Measurements from ENCODE around the gene LONRF3.

Gene LONRF3

DNA sequence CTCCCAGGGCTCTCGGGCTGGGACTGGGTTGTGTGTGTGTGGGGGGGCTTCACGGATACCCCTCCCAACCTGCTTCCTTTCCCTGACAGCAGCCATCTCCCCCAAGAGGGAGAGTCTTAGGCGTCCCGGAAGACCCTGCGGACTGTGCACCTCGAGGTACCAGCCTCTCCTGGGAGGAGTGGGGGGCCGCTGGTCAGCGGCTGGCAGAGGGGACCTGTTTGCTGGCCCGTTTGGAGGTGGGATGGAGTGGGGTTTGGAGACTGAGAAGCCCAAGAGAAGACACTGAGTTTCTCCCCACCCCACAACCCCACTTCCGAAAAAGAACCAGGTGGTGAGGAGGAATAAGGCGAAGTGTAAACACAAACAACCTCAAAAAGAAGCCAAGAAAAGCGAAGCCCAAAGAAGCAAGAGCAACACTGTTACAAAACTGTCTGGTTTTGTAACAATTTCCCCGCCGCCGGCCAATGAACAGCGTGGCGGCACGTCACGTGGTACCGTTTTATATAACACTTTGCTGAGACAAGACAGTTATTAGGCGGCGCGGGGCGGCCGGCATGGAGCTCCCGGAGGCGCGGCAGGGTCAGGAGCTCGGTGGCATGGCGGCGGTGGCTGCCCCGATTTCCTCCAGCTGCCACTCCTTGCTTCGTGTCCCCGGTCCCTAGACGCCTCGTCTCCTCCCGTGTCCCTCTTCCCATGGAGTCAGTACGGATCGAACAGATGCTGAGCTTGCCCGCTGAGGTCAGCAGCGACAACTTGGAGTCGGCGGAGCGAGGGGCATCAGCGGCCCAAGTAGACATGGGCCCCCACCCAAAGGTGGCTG is at the start of gene LONRF3:
Gene LONRF3, plus strand, starts transcription at position 531 of the 820 bp plus-strand sequence. Its CDS starts 163 bp downstream, at position 694.
- peak; percentile 63 for DNase-seq

DNA sequence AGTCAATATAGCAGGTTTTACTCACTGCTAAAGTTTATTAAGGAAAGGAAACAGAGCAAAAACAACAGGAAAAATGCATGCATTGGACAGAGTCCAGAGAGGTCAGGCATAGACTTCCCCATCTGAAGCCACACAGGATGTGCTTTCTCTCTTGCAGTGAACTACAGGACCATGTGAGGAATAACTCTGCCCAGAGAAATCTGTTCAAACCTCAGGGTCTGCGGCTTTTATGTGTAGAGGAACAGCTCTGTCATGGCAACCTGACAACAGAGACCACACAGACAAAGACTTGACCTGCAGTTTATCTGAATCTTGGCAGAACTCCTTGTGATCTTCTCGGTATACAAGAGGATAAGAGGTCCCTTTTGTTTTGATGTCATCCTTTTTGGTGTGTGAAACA is 46.3 kb upstream of the LONRF3 start:
- no peak for DNase-seq

DNA sequence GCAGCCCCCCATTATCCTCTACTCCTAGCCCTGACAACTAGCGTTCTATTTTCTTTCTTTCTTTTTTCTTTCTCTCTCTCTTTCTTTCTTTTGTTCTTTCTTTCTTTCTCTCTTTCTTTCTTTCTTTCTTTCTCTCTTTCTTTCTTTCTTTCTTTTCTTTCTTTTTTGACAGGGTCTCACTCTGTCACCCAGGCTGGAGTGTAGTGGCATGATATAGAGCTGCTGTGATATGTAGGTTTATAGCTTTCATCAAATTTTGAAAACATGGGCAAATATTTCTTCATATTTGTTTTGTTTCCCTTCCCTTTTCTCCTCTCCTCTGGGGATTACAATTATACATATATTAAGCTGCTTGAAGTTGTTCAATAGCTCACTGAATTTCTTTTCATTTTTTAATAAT is 39.1 kb upstream of the LONRF3 start:
- no peak for DNase-seq

DNA sequence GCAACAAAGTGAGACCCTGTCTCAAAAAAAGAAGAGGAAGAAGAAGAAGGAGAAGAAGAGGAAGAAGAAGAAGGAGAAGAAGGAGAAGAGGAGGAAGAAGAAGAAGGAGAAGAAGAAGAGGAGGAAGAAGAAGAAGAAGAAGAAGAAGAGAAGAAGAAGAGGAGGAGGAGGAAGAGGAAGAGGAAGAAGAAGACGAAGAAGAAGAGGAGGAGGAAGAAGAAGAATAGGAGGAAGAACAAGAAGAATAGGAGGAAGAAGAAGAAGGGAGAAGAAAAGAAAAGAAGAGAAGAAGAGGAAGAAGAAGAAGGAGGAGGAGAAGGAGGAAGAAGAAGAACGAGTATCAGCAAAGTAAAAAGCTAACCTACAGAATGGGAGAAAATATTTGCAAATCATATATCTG is 33.3 kb upstream of the LONRF3 start:
- no peak for DNase-seq

DNA sequence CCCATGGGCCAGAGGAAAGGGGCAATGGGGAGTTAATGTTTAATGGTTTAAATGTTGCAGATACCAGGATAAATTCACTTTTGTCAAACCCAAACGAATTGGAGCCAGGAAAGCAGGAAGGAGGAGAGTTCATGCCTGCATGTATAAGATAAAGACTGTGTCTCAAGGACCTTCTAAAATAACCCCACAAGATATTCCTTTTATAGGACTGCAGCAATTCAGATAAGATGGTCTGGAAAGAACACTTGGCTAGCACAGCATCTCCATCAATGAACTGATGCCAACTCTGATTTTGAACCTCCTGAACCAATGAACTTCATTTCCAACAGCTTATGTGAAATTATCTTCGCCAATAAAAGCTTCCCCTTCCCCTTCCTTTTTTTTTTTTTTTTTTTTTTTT is 31.3 kb upstream of the LONRF3 start:
- DNase-seq: no peak

DNA sequence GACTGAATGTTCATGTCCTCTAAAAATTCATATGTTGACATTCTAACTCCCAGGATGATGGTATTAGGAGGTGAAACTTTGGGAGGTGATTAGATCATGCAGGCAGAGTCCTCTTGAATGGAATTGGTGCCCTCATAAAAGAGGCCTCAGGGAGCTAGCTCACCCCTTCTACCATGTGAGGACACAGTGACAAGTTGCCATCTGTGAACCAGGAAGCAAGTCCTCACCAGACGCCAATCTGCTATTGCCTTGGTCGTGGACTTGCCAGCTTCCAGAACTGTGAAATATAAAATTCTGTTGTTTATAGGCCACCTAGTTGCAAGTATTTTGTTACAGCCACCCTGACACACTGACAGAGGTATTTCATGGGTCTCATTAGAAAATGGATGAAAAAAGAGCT is 28.5 kb upstream of the LONRF3 start:
- DNase-seq: no peak

DNA sequence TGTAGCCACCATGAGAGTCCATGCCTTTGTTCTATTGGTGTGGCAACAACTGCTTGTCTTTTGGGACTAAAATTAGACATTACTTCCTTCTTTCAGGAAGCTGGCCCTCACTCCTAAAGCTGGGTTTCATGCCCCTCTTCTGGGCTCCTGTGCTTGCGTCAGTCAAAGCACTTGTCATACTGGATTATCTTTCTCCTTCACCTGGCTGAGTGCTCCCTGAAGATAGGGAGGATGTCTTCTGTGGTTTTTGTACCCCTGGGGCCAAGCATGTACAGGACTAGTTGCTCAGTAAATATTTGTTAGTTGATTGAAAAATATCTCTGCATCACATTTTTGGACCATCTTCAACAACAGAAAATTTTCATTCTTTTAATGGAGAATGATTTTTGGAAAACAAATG is 26.1 kb upstream of the LONRF3 start:
- DNase-seq: no peak

DNA sequence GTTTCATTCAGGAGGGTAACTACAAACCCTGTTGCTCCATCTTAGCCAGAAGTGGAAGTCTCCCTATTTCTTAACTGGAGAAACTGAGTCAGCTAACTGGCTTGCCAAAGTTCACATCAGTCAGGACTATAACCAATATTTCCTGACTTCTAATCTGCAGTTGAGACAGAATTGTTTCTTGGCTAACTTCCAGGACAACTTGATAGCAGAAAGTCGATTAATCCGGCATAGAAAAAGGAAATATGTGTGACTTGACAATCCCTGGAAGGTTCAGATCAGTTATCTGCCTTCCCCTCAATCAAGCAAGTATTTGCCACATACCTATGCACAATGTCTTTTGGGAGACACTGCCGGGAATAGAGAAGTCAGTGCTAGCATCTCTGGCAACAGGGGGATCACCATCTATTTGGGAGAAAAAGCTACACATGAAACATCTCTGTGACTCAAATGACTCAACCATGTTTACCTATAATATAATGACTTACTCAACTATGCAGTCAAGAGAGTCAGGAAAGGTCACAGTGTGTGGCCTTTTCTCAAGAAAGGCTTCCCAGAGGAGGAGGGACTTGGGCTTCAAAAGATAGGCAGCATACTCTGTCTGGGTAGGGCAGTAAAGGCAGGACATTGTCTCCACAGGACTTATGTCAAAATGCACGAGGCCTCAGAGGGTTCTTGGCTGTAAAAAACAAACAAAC is 12.4 kb upstream of the LONRF3 start:
- DNase-seq: no peak

DNA sequence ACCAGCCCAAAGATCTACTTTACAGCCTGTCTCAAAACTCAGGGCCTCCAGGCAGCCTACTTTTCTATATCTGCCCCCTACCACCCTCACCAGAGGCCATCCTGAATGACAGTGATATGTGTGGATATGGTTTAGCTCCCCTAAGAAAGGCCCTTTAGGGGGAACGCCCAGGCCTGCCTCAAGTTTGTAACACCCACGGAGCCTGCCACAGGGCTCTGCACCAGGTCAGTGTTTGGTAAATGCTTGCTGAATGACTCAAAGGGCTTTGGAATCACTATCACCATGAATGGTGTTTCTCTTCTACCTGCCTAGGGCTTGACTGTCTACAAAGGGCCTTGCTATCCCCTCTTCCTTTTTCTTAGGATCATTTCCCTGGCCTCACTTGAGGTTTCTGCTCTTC is 11.3 kb upstream of the LONRF3 start:
- no peak for DNase-seq

DNA sequence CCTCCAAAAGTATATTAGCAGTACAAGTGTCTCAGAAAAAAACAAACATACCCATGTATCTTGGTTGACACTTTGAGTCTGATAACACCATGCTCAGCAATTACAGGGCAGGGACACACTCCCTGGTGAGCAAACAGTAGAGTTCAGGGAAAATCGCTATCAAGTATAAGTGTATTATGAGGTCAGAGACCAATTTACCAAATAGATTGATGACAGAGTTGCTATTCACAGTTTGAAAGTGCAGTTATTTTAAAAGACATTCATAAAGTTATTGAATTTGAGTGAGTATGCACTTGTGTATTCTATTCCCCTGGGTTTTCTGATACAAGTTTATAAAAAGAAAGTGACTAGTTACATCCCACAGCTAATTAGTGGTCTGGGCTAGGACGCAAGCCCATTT is 10.2 kb upstream of the LONRF3 start:
- no peak for DNase-seq

DNA sequence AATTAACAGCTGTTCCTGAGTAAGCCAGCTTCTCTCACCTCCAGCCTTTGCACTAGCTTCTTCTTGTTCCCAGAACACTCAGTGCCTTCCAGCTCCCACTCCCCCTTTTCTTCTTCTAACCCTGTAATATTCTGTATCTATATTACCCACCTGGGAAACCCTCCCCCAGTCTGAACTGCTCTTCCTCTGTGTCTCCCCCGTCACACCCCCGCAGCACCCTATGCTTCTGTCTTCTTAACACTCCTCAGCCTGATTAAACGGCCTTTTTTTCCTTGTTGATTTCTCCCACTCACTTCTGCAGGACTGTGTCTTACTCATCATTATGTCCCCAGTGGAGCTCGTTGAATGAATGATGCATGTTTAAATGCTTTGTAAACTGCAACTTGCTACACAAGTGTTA is 9.0 kb upstream of the LONRF3 start:
- DNase-seq: no peak

DNA sequence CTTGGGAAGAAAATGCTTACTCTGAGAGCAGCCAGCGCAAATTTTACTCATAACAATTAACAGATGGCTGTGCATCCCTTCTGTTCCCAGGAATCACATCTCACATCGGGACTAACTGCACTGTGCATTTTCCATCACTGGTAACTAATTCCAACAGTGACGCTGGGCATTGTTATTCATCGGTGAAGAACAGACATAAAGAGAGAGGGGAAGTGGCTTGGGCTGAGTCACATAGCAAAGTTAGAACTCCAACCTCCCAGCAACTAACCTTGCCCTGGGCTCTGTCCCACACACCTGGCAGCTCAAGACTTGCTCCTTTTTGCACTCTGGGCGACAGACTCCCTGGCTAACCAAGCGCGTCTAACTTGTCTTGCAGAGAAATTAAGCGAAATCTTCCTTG is 6.4 kb upstream of the LONRF3 start:
- no peak for DNase-seq

DNA sequence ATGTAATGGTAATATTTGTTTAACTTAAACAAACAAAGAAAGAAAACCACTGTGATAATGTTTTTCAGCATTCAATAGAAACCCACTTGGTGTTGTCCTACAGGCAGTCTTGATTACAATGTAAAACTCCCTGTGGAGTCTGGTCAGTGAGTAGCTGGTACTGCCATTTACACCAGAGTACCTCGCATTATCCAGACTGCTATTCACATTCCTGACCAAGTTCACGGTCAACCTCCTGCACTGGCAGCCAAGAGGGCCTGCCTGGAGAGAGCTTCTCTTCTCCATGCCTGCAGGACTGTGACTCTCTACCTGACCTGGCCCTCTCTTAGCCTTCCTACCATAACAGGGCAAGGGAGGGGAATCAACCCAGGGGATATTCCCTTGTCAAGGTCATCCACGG is 2.9 kb upstream of the LONRF3 start:
- no peak for DNase-seq

DNA sequence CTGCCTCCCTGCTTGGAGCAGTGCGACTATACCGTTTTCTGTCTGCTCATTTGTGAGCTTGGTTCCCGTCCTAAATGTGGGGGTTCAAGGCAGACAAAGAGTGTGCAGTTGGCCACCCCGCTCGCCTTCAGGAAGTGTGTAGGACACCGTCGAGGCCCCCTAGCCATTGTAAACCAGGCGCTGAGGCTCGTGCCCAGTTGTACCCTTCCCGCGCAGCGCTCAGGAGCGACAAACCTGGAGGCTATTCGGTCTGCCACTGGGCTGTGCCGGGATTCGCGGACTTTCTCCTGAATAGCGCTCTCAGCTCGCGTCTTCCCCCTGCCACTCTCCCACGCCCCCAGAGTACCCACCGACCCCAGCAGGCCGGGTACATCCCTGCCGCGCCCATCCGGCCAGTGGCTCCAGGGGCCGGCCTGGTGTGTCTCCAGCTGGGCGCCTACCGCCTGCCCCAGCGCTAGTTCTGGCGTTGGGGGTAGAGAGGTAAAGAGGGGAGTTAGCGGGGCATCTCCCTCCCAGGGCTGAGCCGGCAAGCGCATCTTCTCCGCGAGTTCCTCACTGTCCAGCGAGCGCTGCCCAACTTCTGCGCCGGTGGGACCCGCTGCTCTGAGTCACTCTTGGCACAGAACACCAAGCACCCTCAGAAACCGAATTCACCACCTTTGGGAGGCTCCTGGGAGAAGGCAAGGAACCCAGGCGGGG is 880 bp upstream of the LONRF3 start:
- peak; percentile 30 for DNase-seq

DNA sequence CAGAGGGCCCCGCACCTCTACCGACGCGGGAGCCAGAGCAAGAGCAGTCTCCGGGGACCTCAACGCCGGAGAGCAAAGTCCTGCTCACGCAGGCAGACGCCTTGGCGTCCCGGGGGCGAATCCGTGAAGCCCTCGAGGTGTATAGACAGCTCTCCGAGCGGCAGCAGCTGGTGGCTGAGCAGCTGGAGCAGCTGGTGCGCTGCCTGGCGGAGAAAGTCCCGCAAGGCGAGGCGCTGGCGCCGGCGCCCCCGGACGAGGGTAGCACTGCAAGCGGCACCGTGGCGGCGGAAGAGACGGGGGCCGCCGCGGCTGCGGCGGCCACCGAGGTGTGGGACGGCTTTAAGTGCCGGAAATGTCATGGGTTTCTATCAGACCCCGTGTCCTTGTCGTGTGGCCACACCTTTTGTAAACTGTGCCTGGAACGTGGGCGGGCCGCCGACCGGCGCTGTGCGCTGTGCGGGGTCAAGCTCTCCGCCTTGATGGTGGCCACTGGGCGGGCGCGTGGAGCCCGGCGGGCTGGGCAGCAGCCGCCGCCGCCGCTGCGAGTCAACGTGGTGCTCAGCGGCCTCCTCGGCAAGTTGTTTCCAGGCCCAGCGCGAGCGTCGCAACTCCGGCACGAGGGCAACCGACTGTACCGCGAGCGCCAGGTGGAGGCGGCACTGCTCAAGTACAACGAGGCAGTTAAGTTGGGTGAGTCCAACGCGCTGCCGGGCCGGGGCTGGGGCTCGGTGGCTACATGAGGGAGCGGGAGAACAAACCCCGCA is 672 bp downstream of the LONRF3 start:
- DNase-seq: peak; percentile 65

DNA sequence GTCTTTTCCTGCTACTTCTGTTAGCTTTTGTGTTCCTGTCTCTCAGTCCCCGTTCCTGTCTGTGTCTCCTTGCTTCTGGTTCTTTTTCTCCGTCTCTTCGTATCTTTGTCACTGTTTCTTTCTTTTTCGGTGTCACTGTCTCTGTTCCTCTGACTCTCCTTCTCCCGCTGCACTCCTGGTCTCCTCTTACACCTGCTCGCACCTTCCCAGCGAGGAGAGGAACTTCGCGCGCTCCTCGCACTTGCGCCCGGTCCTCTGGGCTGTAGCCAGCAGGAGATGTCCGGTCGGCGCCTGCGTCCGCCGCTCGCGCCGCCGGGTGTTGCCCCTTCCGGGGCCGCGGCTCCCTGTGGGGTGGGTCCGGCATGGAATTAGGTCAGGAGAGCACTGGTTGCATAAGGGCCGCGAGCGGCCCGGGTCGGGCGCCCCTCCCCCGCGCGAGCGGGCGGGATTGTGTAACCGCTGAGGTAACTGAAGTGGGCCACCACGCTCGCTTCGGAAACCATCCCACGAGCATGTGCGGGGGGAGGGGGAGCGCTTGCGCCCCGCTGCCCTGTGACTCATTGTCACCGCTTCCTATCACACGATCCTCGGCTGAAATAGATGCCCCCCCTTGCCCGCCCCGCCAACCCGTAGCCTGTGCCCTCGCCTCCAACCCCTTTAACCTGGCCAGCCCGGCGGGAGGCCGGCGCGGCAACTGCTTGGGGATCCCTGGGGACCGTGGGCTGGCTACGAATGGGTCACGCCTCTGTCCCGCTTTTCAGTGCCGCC is 1.6 kb downstream of the LONRF3 start:
- peak; percentile 65 for DNase-seq

DNA sequence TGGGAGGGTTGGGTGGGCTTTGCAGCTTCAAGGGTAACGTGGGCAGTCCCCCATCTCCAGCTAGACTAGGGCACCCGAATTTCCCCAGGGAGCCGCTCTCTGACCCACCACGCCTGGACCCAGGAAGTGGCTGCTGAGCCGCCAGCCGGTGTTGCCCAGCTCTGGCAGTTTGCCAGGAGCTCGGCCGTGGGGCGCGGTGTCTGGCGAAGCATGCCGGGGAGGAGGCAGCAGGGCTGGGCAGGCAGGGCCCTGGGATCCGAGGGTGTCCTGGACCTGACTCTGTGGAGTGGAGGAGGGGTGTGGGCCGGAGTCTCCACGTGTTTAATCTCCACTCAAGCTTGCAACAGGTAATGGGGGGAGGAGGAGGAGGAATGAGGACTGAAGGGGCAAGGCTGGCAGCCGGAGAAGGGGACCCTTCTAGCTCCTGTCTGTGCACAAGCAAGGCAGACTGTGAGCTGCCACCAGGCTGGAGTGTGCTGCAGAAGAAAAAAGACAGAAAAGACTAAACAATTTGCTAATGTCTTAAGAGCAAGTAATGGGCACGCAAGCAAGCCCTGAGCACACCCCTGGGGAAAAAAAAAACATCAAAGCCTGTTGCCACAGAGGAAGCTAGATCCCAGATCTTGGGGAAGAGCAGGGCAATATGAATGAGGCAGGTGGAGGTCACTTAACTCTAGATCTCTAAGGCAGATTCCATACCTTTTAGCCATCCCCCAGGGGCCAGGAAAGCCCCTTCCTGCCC is 2.4 kb downstream of the LONRF3 start:
- peak; percentile 58 for DNase-seq

DNA sequence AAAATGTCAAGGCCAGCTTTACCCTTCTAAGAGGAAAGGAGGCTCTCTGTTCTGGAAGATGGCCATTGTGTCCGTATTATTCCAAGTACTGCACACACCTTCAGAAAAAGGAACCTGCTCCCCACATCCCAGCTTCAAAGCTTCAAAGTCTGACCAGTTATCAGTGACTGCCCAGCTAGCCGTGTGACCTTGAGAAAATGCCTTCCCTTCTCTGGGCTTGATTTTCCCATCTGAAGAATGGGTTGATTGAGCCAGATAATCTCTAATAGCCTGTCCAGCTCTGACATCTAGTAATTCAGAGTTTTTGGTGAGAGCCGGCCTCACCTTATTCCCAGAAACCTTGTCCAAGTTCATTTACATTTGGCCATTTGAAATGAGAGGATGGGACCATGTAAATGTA is 3.0 kb downstream of the LONRF3 start:
- DNase-seq: no peak

DNA sequence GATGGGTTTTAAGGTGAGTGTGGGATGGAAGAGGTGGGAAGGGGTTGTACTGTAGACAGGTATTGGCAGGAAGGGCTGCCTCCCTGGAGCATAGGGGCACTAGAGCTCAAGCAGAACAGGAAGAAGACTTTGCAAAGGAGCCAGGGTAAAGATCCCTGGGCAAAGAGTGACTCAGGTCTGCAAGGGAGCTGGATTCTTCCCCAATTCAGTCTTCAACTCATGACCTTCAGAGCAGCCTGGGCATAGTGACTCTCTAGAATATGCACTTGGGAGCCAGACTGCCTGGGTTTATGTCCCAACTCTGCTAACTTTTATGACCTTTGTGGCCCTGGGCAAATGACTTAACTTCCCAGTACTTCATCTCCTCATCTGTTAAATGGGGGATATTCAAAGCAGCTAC is 4.0 kb downstream of the LONRF3 start:
- no peak for DNase-seq

DNA sequence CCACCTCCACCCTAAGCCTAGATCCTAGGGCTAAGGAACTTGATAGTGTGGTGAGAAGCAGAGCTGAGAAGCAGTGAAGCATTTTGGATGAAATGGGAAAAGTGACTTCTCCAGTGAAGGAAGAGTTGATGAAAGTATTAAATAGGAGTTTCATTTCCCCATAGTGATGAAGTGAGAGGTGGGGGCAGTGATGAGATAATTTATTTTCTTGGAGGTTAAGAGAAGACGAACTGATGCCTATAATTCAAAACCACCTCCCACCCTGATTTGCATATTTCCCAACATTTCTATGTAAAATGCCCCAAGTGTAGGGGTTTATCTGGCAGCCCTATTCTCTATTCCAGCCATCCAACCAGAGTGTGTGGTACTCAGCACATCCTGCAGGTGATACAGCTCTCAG is 6.3 kb downstream of the LONRF3 start:
- DNase-seq: no peak

DNA sequence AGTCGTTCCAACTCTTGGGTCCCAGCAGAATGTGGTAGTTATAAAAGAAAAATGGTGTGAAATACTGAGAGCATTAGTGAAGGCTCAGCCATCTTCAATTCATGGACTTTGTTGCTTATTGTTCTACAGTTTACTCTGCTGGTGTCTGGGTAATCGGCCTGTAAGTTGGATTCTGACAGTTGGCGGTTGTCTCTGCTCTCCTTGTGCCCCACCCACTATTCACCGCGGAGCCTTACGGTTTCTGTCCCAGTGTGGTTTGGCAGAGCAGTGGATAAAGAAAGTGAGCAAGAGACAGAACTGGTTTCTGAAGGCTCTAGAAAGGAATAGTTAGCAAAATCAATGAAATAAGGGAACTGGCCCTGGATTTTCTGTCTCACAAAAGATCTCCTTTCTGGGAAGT is 9.1 kb downstream of the LONRF3 start:
- no peak for DNase-seq

DNA sequence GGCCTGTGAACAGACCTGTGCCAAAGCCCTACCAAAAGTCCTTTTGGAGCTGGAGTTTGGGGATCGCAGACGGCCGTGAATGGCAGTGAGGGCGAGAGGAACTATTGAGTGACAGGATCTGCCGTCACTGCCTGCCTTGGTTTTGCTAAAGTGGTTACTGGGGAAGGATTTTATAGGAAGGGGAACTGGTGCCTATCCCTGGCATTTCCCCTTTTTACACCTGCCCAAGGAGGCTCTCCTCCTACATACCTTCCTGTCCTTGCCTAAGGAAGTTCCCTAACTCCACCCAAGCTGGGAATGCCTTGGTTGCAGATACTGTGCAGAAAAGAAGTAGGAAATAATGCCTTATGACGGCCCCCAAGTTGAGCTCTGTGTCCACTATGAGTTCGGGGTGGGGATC is 14.5 kb downstream of the LONRF3 start:
- no peak for DNase-seq

Data from eye (tissue), 1 donor.